HCEC 1CT (cell line): ENCODE results near the gene STRADB.
A peak's percentile ranks its signal among the peaks of the same experiment; 100 is the strongest.
"Not testable (repeated sequence)": the region's sequence is repeated elsewhere in the genome, so short reads cannot be mapped to it uniquely, and the experiment has no call there.

ENCODE experiments used
- DNase-seq: peaks from one replicate; pipeline ENCODE4 v3.0.0-alpha.2; 2017

The STRADB gene

DNA sequence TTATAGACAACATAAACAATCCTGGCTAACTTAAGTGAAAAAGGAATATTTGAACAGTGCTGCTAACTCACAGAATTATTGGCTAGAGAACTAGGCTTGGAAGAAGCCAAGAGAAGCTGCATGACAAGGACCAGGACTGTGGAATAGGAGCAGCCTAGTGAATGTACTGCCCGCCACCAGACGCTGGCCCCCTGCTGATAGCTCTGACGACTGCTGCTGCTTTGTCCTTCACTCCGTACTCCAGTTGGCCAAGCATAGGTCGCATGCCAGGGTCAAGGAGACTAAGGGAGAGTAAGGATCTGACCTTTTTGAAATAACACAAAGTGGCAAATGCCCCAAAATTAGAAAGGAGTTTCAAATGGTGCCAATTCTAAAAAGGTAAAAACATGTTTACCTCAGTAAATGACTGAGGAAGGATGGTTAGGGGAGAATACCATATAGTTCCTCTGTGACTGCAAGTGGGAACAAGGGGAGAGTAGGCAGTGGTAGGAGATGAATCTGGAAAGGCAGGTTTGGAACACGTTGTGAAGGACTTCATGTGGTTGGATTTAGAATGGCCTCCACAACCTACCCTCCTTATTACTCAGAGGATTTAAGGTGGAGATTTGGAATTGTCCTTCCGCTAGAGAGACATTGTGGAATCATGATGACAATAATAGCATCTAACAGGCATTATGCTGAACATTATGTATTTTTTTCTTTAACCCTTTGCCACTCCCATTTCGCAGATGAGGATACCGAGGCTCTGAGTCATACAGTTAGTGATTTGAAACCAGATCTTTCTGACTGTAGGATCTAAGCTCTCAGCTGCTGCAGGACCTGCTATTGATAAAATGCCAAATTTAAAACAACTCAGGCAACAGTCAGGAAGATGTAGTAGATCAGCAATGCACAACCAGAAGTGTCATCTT is 19.5 kb downstream of the STRADB start:
- peak; percentile 86 for DNase-seq

DNA sequence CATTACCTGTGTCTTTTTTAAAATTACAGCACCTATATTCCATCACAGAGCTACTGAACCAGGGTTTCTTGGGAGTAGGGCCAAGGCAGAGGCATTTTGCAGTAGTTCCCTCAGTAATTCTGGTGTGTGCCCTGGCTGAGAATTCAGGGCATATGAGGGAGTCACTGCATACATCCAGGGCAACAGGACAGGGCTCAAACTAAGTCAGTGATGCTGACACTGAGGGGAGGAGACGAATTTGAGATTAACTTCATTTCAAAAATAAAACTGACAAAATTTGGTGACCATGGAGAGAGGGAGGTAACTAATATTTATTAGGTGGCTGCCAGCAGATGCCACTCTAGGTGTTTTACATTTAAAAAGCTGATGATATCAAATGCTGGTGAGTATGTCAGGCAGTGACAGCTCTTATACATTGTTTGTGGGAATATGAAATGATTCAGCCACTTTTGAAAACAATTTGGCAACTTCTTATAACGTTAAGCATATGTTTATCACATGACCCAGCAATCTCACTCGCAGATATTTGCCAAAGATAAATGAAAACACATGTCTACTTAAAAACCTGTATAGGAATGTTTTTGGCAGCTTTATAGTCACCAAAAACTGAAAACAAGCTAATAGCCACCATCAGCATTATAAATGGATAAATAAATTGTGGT is 20.3 kb downstream of the STRADB start:
- peak; percentile 88 for DNase-seq

DNA sequence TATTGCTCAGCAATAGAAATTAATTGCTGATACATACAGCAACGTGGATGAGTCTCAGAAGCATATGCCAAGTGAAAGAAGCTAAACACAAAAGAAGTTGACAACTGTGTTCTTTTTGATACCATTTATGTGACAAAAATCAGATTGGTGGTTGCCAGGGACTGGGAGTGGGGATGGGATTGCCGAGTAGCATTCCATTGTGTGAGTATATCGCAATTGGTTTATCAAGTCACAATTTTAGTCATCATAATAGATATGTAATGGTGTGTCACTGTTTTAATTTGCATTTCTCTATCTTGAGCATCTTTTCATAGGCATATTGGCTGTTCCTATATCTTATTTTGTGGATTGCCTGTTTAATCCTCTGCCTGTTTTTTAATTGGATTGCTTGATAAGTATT is 20.9 kb downstream of the STRADB start:
- DNase-seq: peak; percentile 64

DNA sequence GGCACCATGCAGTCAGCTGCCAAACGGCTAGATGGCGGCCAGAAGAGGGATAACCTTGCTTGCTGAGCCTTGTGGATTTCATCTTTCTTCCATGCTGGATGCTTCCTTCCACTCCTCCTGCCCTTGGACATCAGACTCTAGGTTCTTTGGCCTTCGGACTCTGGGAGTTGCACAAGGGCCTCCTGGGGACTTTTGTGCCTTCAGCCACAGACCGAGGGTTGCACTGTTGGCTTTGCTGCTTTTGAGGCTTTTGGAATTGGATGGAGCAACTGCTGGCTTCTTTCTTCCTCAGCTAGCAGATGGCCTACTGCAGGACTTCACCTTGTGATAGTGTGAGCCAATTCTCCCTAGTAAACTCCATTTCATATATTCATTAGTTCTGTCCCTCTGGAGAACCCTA is 31.0 kb downstream of the STRADB start:
- no peak for DNase-seq

DNA sequence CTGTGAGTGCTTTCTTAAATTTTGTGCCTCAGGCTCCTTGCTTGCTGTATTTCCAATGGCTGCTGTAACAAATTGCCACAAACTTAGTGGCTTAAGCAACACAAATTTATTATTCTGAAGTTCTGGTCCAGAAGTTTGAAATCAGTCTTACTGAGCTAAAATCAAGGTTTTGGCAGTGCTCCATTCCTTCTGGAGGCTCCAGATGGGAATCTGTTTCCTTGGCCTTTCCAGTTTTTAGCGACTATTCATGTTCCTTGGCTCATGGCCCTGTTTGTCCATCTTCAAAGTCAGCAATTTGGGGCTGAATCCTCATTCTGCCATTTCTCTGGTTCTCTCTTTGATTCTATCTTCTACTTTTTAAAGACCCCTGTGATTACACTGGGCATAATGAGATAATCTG is 31.8 kb downstream of the STRADB start:
- DNase-seq: no peak

DNA sequence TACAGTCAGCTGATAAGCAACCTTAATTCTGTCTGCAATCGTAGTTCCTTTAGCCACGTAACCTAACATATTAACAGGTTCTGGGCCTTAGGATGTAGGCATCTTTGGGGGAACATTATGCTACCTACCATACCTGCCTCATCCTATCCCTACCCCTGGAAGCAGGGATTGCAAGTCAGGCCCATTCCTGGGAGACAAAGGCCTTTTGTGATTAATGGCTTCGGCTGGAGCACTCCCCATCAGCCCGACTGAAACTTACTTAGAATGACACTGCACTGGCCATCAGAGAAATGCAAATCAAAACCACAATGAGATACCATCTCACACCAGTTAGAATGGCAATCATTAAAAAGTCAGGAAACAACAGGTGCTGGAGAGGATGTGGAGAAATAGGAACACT is 32.2 kb downstream of the STRADB start:
- not testable (repeated sequence) for DNase-seq

DNA sequence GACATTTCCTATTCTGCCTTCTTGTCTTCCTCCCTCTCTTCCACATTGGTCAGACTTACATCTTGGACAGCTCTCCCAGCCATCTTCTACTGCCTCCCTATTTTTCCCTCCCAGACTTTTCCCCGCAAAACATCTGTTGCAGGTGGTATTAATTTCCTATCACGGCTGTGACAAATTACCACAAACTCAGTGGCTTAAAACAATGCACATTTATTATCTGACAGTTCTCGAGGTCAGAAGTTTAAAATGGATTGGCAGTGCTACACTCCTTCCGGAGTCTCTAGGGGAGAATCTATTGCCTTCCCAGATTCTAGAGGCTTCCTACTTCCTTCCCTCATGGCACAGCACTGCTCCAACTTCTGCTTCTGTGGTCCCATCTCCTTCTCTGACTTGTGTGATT is 33.3 kb downstream of the STRADB start:
- no peak for DNase-seq

DNA sequence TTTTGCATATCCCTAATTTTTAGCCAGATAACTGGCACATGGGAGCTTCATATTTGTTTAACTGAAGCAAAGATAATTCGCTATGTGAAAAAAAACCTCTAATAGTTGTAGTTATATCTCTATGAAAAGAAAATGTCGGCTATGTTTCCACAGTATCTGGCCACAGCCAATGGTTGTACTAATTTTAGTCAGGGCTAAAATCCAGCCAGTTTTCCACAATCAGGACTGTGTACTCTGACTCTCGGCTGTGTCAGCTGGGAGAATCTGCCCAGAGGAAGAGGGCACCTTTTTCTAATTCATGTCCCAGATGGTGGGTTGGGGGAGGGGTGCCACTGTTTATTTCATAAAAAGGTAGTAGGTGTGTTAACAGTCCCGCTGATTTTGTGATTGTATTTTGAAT is 38.8 kb downstream of the STRADB start:
- DNase-seq: no peak

DNA sequence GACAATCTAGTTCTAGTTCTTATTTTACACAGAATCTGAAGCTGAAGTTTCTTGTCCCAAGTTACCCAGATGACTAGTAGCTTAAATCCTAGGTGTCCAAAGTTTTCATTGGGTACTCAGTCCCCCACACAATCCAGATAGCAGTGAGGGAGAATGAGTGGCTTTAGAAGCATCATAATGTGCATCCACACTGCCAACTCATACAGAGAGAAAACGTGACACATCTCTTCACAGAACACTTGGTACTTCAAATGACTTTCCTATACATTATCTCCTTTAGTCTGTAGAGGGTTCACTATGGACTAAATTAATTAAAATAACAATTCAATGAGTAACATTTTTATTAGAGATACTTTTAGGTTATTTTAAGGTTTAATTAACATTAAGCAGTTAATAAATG is 45.2 kb downstream of the STRADB start:
- no peak for DNase-seq

DNA sequence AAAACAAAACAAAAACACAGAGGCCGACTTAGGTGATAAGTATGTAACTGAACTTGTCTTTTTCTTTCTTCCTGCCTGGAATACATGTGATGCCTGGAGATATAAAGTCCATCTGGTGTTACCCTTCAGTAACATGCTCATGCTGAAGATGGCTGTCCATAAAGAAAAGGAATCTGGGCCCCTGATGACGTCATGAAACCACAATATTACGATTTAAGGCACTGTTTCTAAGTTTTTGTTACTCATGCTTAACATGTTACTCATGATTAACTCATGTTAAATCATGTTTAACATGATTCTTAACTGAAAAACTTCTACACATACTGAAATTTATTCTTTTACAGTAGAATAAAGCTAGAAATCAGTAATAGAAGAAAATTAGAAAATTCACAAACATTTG is 49.0 kb downstream of the STRADB start:
- peak; percentile 71 for DNase-seq

DNA sequence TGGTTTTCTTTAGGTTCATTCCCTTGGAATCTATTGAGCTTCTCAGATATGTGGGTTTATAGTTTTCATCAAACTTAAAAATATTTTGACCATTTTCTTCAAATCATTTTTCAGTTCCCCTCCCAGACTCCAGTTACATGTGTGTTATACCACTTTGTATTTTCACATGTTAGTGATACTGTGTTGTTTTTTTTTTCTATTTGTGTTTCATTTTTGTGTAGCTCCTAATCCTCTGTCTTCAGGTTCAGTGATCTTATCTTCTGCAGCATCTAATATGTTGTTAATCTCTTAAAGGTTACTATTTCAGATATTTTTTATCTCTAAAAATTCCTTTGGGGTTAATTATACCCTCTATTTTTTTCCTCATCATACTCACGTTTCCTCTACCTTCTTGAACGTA is 51.2 kb downstream of the STRADB start:
- no peak for DNase-seq

DNA sequence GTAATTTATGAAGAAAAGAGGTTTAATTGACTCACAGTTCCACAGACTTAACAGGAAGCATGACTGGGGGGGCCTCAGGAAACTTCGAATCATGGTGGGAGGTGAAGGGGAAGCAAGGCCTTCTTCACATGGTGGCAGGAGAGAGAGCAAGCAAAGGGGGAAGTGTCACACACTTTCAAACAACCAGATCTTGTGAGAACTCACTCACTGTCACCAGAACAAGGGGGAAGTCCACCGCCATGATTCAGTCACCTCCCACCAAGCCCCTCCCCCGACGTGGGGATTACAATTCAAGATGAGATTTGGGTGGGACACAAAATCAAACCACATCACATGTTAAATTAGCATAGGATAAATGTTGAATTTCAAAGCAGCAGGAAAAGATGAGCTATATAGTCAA is 56.2 kb downstream of the STRADB start:
- DNase-seq: no peak

DNA sequence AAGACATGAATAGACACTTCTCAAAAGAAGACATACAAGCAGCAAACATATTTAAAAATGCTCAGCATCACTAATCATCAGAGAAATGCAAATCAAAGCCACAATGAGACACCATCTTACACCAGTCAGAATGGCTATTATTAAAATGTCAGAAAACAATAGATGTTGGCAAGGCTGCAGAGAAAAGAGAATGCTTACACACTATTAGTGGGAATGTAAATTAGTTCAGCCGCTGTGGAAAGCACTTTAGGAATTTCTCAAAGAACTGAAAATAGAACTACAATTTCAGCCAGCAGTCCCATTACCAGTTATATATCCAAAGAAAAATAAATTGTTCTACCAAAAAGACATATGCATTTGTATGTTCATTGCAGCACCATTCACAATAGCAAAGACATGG is 61.7 kb downstream of the STRADB start:
- DNase-seq: no peak

DNA sequence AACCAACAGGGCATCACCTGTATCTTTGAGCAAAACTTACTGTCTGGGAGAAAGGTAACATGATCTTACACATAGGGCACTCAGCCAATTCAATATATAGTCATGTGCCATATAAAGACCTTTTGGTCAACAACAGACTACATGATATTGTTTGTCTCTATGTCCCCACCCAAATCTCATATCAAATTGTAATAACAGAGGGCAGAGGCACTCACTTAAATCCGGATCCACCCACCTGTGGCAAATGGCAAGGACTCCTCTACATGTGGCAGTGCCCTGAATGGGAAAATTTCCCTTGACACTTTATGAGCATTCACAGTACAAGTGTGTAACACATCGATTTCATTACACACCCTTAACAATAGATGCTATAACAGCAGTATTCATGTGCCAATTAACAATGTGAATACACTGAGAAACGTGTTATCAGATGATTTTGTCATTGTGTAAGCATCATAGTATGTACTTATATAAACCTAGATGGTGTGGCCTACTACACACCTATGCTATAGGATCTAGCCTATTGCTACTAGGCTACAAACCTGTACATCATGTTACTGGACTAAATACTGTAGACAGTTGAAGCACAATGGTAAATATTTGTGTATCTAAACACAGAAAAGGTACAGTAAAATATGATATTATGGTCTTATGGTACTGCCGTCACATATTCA is 64.2 kb downstream of the STRADB start:
- no peak for DNase-seq

DNA sequence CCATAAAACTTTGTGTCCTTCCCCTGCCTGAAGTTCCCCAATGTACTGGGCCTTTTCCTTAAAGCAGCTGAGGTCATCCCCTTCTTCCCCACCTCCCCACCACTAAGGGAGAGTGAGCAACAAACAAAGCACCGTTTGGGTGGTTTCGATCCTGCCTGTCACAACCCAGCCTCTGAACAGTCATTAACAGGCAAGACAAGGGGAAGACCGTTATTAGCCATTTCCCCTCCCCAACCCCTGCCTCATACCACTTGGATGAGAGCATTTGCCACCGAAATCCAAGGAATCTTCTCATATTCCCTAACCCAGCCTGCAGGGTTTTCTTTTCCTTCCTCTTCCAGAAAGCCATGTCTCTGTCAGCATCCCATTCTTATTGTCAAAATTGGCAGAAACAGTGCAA is 65.6 kb downstream of the STRADB start:
- DNase-seq: no peak

DNA sequence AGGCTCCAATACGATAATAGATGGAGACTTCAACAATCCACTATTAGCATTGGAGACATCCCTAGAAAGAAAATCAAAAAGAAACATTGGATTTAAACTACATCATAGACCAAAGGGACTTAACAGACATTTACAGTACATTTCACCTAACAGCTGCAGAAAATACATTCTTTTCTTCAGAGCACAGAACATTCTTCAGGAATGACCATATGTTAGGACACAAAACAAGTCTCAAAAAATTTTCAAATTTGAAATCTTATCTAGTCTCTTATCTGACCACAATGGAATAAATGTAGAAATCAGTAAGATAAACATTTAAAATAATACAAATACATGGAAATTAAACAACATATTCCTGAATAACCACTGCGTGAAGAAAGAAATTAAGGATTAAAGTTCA is 68.7 kb downstream of the STRADB start:
- DNase-seq: no peak

DNA sequence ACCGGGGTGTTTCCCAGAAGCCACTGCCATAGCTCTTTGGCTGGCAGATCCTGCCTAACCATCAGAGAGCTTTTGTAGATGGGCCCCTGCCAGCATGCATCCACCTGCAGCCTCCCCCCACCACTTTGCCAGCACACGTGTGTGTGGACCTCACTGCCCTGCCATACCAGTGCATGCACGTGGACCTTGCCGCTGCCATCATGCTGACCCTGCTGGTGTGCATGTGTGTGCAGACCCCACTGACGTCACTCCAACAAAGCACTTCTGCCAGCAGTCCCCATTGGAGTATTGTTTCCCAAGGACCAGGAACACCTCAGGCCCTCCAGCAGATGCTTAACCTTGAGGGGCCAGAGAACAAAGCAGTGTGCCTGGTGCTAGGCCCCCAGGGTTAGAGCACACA is 71.4 kb downstream of the STRADB start:
- no peak for DNase-seq

DNA sequence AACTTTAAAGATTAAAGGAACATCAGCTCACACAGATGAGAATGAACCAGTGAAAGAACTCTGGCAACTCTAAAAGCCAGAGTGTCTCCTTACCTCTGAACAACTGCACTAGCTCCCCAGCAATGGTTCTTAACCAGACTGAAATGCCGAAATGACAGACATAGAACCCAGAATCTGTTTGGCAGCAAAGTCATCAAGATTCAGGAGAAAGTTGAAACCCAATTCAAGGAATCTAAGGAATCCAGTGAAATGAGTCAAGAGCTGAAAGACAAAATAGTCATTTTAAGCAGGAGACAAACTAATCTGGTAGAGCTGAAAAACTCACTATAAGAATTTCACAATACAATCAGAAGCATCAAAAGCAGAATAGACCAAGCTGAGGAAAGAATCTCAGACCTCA is 72.0 kb downstream of the STRADB start:
- DNase-seq: no peak
